Dedifferentiated amniotic fluid mesenchymal stem cell (primary cell): ENCODE data around the gene SFXN5.

ENCODE experiments used
- DNase-seq: peaks from one replicate; pipeline ENCODE4 v3.0.0-alpha.2; 2016; ENCODE audit errors: extremely low spot score

Gene SFXN5

GRCh38 chr2:72994282-72994990, 77.1 kb downstream of the SFXN5 start:
- no peak for DNase-seq

- no peak for DNase-seq
Measured at GRCh38 chr2:72993933-72994280, 77.6 kb downstream of the SFXN5 start.

GRCh38 chr2:72993147-72993932, 78.2 kb downstream of the SFXN5 start:
- no peak for DNase-seq

DNA sequence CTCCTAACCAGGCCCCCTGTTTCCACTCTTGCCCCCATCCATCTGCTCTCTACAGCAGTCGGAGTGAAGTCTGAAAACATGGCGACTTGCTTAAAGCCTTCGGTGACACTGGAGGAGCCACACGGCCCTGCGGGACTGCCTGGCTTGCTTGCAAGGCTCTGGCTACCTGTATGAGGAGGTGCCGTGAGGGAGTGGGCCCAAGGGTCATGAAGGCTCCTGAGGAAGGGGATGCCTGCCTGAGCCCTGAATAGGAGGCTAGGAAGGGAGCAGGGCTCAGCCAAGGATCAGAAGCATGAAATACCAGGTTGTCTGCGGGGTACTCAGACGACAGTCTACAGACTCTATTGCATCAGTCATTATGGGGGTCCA, 78.8 kb downstream of the SFXN5 start:
- no peak for DNase-seq

DNA sequence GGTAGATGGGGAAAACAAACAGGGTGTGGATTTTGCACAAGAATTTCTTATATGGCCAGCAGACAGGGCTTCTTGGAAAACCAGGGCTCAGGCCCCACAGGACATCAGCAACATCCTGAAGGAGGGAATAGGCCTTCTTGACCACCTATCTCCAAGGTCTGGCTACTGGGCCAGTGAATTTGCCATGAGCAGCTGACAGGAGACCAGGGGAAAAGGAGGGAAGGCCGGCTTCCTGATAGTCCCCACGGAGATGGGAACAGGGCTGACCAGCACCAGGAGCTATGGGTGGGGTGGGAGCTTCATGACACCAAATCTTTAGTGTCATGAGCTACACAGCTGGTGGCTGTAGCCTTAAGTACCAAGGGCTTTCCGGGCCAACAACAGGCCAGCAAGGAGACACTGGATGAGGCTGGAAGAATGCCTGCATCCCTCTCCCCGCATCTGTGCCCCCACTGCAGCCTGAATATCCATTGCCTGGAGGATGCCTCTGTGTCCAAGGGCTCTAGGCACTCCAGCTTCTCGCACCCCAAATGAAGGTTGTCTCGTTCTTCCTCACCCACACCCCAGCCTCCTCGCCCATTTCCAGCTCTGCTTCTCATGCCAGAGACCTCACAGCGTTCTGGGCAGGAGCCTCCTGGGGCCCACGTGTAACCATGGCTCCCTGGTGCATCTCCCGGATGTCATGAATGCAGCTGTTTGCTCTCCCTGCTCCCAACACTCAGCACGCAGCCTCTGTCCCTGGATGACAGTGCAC, 79.4 kb downstream of the SFXN5 start:
- no peak for DNase-seq

- no peak for DNase-seq
Measured at GRCh38 chr2:72991439-72991725, 80.1 kb downstream of the SFXN5 start.

GRCh38 chr2:72990695-72991438, 80.6 kb downstream of the SFXN5 start:
- DNase-seq = no peak

DNA sequence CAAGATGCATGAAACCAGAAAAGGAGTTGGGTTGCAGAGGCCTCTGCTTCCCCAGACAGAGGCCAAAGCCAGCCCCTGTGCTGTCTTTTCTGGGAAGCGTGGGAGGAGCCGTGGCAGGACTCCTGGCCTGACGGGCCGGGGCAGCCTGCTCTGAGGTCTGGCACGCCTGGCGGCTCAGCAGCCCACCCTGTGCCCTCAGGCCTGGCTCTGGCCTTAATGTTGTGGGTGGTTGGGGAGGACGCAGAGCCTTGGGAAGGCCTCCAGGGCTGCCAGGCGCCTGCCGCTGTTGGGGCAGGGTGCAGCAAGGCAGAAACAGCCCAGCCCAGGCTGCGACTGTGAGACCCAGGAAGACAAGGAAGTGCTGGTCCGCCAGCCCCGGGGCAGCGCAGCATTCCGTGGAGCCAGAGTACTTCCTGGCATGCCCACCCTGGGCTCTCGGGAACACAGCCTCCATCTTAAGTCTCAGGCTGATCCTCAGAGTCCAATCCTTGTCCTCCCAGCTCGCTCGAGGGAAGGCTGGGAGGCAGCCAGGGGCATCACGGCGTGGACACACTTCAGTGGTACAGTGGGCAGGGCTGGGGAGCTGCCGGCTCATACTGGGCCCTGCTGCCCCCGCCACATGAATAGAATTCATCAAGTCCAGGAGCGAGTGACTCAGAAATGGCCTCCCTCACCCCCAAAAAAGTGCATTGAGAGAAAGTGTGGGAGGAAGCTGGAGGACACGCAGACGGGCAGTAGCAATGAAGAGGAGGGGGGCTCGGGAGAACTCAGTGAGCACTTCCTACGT, 81.5 kb downstream of the SFXN5 start:
- no peak for DNase-seq

DNA sequence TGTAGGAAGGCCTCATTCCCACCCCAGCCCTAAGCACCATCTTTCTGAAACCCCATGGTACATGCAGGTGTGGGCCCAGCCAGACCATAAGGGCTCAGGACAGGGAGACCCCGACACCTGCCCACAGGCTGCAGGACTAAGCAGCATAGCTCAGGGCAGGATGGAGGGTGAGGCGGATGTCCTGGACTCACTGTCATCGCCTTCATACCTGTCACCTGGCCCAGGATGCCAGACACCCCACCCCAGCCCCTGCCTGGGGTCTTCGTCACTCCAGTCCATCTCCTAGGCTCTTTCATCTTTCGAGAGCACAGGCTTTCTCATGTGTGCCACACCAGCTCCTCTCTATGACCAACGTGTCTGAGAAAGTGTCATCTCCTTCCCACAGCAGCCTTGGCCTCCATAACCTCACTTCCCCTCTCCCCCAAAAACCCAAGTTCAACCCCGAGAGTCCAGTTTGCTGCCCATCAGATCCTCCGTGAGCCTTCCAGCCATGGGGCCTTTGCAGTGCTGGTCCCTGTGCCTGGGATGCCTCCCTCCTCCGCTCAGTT, 82.7 kb downstream of the SFXN5 start:
- no peak for DNase-seq

GRCh38 chr2:72988041-72988440, 83.5 kb downstream of the SFXN5 start:
- DNase-seq = no peak

- no peak for DNase-seq
Measured at GRCh38 chr2:72985891-72986683, 85.4 kb downstream of the SFXN5 start.

DNA sequence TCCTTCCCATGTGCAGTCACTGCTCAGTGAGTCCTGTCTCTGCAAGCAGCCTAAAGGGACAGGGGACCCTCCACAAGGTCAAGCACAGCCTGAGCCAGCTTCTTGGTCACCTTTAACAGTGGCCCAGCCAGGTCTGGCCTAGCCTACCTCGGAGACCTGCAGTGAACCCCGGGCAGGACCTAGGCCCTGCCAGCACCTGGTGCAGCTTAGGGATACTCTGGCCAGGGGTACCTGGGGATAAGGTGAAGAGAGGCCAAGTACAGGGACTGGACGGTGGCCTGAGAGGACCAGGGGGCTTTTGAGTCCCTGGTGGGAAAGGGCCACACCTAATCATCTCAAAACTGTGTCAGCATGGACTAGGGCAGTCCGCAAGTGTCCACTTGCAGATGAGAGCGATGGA, 86.4 kb downstream of the SFXN5 start:
- DNase-seq = no peak

DNA sequence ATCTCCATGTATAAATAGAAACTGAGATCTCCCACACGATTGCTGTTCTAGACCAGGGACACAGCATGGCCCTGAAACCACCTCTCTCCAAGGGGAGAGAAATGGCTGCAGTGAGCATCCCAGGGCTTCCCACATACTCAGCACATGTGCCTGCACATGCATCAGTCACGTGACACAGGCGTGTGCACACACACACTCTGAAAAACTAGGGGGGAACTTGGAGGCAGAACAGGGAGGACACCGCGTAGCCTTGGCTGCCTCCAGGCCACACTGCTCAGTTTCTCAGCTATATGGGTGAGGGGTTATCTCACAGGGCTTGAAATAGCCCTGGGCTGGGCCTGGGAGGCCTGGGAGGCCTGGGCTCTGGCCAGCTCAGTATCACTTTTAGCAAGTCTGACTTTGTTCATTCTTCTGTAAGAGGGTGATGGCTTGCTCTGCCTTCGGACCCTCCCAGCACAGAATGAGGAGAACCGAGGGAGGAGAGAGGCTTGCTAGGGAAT, 87.3 kb downstream of the SFXN5 start:
- DNase-seq = no peak

DNA sequence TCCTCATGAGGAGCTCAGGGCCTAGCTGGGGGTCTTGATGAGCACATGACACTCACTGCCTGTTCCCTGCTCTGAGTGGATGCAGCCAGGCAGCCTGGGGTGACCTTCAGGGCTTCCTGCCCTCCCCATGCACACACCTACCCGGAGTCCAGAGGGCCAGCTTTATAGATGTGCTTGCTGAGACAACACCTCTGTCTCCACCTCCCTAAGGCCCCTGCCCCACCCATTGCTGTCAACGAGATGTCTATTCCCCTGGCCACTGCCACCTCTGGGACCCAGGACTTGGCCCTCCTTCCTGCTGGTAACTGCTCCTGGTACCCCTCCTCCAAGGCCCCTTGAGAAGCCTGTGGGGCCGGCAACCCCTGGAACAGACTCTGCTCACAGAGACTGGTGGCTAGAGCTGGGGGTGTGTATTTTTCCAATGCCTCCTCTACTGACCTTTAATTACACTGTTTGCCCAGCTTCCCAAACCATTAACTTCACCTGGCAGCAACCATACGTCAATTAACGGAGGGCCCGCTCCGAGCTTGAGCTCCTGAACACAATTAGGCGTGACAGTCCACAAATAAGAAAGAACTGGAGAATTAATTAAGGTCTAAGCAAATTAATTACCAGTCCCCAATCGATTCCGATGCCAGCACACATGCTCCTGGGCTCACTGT, 87.9 kb downstream of the SFXN5 start:
- DNase-seq = no peak

DNA sequence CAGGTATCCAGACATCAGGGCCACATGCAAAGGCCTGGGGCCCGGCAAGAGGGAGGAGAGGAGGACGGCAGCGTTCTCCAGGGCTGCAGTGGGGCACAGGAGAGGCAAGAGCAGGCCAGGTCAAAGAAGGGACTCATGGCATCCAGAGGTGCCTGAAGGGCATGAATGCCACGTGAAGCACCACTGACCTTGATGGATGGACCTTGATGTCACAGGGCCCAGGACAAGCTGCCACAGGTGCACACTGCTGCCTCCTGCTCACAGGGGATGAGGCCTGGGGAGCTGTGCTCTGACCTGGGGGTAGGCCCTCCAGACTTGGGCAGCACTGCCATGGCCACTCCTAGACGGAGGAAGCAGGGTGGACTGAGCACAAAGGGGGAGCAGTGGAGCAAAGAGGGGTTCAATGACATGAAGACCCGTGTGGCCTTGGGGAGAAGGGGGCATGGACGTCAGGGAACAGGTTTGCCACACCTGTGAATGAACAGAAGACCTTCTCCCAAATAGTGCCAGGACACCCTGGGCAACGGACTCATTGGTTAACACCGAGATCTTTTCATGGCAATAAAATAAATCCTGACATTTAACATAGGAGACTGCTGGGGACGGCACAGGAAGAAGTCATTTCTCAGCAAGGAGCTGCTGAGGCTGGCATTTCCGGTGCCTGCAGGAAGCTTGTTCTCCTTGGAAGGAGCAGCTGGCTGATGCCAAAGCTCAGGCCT, 88.6 kb downstream of the SFXN5 start:
- no peak for DNase-seq

GRCh38 chr2:72982219-72982618, 89.3 kb downstream of the SFXN5 start:
- no peak for DNase-seq

DNA sequence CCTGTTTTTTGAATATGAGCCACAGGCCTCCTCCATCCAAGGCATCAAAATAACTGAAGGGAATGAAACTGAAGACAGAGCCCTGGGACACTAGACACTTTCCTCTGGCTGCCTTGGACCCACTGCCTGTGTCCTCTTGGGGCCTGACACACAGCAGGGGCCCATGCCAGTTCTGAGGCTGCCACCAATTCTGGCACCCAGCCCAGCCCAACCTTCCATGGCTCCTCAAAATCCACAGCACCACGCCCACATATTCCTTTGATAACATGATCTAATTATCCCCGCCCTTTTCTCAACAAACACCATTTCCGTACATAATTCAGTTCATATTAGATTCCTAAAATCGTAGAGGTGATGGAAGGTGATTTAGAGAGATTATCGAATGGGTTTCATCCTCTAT, 90.0 kb downstream of the SFXN5 start:
- DNase-seq = no peak

DNA sequence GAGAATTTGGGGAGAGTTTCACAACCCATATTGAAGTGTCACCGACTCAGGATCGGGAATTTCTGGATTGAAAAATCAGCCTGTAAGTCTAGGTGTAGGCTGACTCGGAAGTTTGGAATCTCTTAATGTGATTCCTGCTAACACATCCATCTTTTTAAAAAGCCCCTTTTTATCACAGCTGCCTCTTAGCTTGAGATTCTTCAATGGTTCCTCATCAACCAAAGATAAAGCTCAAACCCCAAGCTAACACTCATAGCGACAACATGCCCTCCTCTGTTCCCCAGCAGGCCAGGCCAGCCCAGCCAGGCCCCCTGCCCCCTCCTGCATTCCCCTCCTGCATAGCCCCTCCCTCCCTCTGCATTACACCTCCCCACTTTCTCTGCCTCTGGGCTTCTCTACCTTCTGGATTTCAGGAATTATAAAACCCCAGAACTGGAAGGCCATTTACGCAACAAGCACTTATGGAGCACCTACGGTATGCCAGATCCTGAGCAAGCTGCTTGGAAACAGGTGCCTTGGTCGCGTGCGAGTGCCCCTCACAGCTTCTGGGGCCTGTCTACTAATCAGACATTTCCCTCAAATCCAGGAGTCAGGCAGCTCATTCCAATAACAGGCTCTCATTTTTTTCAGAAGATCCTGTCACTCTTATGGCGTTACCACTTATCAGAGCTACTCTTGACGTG, 90.8 kb downstream of the SFXN5 start:
- DNase-seq = no peak
